ENCODE data around the gene PARP8. TPM values are rescaled to one million over a fixed set of nuclear protein-coding genes. Genes with fewer than 3 reads are reported as not detected.

PARP8 gene
- total RNA-seq, 1 experiment from 2014 or later = 1.0 TPM

- Histone ChIP-seq H3K27me3 (no peaks in the 10 kb centered on the region), H3K9me3 (replicated peaks) (no peaks in the 10 kb centered on the region), H3K27ac (no peak overlapping the region), H3K4me1 (no peaks in the 10 kb centered on the region), H3K4me3 (no peak overlapping the region), H3K36me3 (no peaks in the 10 kb centered on the region)
- no peak for DNase-seq
Observed at GRCh38 chr5:50855001-50855400, 188.6 kb downstream of the PARP8 start.

DNA sequence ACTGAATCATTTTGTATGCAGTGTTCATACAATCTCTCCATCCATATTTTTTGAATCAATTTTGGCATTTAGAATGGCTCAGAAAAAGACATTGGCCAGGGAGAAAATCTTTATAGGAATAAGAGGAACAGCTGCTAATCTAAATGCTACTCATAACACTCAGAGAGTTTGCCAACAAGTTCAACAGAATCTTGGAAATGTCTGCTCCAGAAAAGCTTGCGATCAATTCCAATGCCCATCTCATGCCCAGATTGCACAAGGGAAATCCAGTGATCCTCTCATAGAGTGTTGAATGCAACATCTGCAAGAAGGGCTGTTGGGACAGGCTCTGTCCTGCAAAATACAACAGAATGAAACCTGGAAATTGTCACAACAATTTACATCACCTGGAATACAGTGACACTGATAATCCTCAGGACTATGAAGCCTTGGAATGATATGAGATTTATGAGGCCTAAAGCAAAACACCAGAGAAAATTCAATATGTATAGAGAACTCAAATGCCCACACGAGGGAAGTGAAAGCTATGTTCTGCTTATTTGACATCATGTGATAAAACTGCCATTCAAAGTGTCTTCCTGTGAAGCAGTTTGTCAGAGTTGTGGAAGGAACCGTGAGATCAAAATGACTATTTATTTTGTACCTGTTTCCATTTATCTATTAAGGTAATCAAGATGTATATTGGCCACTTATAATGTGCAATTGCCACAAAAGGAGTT is 190.1 kb downstream of the PARP8 start:
- no peaks in the 10 kb centered on the region for H3K27me3 ChIP-seq
- H3K27ac ChIP-seq = no peak overlapping the region
- H3K36me3 ChIP-seq = no peaks in the 10 kb centered on the region
- no peaks in the 10 kb centered on the region for H3K4me1 ChIP-seq
- H3K4me3 ChIP-seq = no peak overlapping the region
- no peak for DNase-seq
- H3K9me3 ChIP-seq (replicated peaks) = no peaks in the 10 kb centered on the region

DNA sequence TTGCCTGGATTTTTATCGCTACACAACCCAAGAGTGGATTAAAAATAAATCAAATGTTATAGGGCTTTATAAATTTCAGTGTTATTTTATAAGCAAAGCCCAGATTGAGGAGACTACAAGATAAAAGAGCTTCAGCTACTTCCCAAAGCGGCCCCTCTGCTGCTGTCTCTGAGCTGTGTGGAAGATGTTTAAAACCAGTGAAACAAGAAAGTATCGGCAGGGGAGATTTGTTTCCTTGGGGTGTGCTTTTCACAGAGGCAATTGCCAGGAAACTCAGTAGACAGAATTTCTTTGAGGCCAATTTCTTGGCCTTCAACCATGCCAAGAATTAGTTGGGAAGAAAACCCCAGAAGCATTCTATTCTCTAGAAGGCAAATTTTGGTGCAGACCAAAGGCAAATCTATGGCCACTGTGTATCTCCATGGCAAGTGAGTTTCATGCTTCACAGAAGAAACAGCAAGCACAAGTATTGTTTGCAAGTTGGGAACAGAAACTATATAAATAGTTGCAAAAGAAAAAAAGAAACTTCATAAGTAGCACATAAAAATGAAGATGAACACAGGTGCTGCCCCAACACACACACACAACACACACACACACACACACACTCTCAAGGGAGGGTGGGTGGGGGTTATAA is 197.2 kb downstream of the PARP8 start:
- Histone ChIP-seq H3K36me3 (no peaks in the 10 kb centered on the region), H3K4me1 (no peaks in the 10 kb centered on the region), H3K9me3 (replicated peaks) (no peaks in the 10 kb centered on the region), H3K27ac (no peak overlapping the region), H3K4me3 (no peak overlapping the region), H3K27me3 (no peaks in the 10 kb centered on the region)
- DNase-seq = no peak

GRCh38 chr5:50864466-50864865 is 198.0 kb downstream of the PARP8 start:
- Histone ChIP-seq H3K36me3 (no peaks in the 10 kb centered on the region), H3K27me3 (no peaks in the 10 kb centered on the region; the same call in 1 of the 2 replicates), H3K9me3 (replicated peaks) (no peaks in the 10 kb centered on the region), H3K4me3 (no peak overlapping the region), H3K27ac (no peak overlapping the region), H3K4me1 (no peaks in the 10 kb centered on the region)
- DNase-seq = no peak

- H3K27ac ChIP-seq = no peak overlapping the region
- H3K4me1 ChIP-seq = no peaks in the 10 kb centered on the region
- peaks cover 4% of the 10 kb centered on the region for H3K27me3 ChIP-seq
- DNase-seq = no peak
- no peak overlapping the region for H3K4me3 ChIP-seq
- no peaks in the 10 kb centered on the region for H3K36me3 ChIP-seq
- no peaks in the 10 kb centered on the region for H3K9me3 ChIP-seq (replicated peaks)
Observed at GRCh38 chr5:50866415-50866814, 200.0 kb downstream of the PARP8 start.

- peaks cover 4% of the 10 kb centered on the region for H3K27me3 ChIP-seq
- no peaks in the 10 kb centered on the region for H3K4me1 ChIP-seq
- no peaks in the 10 kb centered on the region for H3K9me3 ChIP-seq (replicated peaks)
- DNase-seq = no peak
- no peaks in the 10 kb centered on the region for H3K36me3 ChIP-seq
- no peak overlapping the region for H3K27ac ChIP-seq
- H3K4me3 ChIP-seq = no peak overlapping the region
Observed at GRCh38 chr5:50867140-50867539, 200.7 kb downstream of the PARP8 start.

- Histone ChIP-seq H3K4me1 (no peaks in the 10 kb centered on the region), H3K36me3 (no peaks in the 10 kb centered on the region), H3K27me3 (peaks cover 4% of the 10 kb centered on the region), H3K9me3 (replicated peaks) (no peaks in the 10 kb centered on the region), H3K27ac (no peak overlapping the region), H3K4me3 (no peak overlapping the region)
- no peak for DNase-seq
Observed at GRCh38 chr5:50873595-50874277, 207.3 kb downstream of the PARP8 start.

GRCh38 chr5:50874306-50875001 is 208.0 kb downstream of the PARP8 start:
- no peak overlapping the region for H3K4me3 ChIP-seq
- peaks cover 4% of the 10 kb centered on the region for H3K27me3 ChIP-seq
- DNase-seq = no peak
- no peaks in the 10 kb centered on the region for H3K36me3 ChIP-seq
- no peaks in the 10 kb centered on the region for H3K4me1 ChIP-seq
- H3K27ac ChIP-seq = no peak overlapping the region
- H3K9me3 ChIP-seq (replicated peaks) = no peaks in the 10 kb centered on the region

DNA sequence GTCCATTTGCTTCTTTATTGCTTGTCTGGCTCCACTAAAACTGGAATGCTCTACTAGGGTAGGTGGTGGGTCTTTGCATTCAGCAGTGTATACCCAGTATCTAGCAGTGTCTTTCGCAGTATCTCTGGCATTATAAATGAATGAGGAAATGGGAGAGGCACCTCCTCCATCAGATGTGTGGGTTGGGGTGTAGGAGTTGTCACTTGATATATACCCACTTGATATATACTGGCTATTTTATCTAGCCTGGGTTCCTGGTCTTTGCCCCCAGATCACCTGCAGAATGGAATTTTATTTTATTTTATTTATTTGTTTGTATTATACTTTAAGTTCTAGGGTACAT is 208.5 kb downstream of the PARP8 start:
- H3K27me3 ChIP-seq = peaks cover 1% of the 10 kb centered on the region; the same call in 1 of the 2 replicates
- DNase-seq = no peak
- no peak overlapping the region for H3K4me3 ChIP-seq

GRCh38 chr5:50878470-50878869 is 212.0 kb downstream of the PARP8 start:
- no peaks in the 10 kb centered on the region for H3K36me3 ChIP-seq
- H3K4me3 ChIP-seq = no peak overlapping the region
- no peaks in the 10 kb centered on the region for H3K27me3 ChIP-seq
- no peaks in the 10 kb centered on the region for H3K4me1 ChIP-seq
- H3K9me3 ChIP-seq (replicated peaks) = no peaks in the 10 kb centered on the region
- no peak for DNase-seq
- no peak overlapping the region for H3K27ac ChIP-seq

More for the DNA sequence above, 208.5 kb downstream of the PARP8 start:
- Histone ChIP-seq H3K4me1 (no peaks in the 10 kb centered on the region), H3K9me3 (replicated peaks) (no peaks in the 10 kb centered on the region), H3K27ac (no peak overlapping the region), H3K36me3 (no peaks in the 10 kb centered on the region)

DNA sequence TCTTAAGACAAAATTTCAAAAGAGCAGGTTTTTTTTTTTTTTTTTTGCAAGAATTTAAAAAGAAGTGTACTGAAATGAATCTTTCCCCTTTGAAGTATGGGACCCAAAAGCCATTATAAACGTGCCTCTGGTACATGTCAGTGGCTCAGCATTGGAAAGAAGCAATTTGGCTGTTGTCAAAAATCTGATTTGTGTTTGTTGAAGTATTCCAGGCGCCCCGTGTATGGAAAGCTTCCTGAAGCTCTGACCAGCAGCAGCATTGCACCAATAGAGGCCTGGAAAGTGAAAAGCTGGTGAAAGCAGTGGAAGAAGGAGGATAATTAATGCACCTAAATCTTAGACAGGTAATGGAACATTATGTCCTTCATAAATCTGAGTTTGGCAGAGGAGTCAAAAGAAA is 215.0 kb downstream of the PARP8 start:
- DNase-seq = no peak
- H3K36me3 ChIP-seq = no peaks in the 10 kb centered on the region
- H3K27me3 ChIP-seq = no peaks in the 10 kb centered on the region
- no peak overlapping the region for H3K27ac ChIP-seq
- H3K4me3 ChIP-seq = no peak overlapping the region
- H3K9me3 ChIP-seq (replicated peaks) = no peaks in the 10 kb centered on the region
- H3K4me1 ChIP-seq = no peaks in the 10 kb centered on the region

DNA sequence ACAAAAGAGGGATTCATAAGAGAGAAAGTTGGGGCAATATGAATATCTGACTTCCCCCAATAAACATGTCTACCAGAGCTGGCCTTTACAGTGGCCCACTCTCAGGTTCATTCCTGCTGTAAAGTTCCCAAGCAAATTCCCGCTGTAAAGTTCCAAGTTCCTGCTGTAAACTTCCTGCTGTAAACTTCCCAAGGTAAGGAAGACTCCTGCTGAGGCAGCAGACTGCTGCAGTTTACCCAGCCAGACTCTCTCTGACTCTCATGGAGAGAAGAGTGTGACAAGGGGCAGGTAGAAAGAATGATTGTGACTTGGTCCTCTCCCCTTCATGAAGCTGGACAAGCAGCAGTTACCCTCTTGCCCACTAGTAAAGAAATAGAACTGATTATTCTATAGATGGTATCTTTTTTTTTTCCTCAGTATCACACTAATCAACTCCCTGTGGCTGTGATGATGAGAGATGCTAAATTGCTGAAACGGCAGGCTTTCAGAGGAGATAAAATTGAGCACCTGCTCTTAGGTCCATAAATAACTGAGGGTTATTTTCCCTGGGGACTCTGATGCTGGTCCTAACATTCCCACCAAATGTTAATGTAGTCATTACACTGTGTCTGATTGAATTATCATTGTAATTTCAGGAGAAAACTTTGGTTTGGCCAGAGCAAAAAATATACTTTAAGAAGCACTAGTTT is 220.4 kb downstream of the PARP8 start:
- H3K27ac ChIP-seq = no peak overlapping the region
- no peak overlapping the region for H3K4me3 ChIP-seq
- no peaks in the 10 kb centered on the region for H3K9me3 ChIP-seq (replicated peaks)
- no peaks in the 10 kb centered on the region for H3K4me1 ChIP-seq
- H3K27me3 ChIP-seq = no peaks in the 10 kb centered on the region
- H3K36me3 ChIP-seq = no peaks in the 10 kb centered on the region
- no peak for DNase-seq

DNA sequence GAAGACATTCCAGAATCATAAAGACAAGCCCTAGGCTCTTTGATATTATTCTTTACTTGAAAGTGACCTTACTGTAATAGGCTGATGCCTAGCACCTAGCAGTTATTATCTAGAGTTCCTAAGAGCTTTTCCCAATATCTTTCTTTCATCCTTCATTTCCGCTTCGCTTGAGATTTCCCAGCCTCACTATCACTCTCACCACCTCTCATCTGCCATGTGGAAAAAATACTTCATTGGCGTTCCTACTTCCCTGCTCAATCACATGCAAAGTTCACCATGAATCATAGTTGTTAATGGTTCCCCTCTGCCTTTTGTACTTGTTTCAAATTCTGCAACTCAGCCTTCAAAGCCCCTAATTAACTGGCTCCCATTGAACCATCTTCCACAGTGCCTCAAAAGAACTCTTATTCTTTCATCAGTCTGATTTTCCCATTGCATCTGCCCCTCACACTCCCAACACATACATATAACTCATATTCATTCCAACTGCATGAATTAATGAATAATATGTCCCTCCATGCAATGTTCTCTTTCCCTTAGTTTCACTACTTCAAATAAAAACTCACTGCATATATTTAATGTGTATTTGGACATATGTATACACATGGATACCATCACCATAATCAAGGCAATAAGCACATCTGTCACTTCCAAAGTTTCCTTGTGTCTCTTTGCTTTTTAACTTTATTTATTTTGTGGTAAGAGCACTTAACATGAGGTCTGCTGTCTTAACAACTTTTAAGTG is 221.6 kb downstream of the PARP8 start:
- DNase-seq = no peak
- Histone ChIP-seq H3K36me3 (no peaks in the 10 kb centered on the region), H3K27ac (no peak overlapping the region), H3K27me3 (no peaks in the 10 kb centered on the region), H3K9me3 (replicated peaks) (no peaks in the 10 kb centered on the region), H3K4me1 (no peaks in the 10 kb centered on the region), H3K4me3 (no peak overlapping the region)

DNA sequence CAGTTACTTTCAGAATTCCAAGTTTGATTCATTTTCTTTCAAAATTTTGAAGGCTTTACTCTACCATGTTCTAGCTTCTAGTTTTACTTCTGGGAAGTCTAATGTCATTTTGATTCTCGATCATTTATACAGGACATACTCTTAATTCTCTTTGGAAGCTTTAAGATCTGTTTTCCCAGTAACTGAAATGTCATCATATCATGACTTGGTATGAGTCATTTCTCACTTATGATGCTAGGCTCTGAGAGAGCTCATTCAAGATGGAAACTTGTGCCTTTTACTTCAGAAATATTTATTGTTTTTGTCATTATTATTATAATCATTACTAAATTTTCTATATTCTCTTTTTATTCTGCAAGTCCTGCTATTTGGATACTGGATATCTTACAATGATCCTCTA is 222.3 kb downstream of the PARP8 start:
- DNase-seq = no peak
- Histone ChIP-seq H3K27ac (no peak overlapping the region), H3K9me3 (replicated peaks) (no peaks in the 10 kb centered on the region), H3K36me3 (no peaks in the 10 kb centered on the region), H3K27me3 (no peaks in the 10 kb centered on the region), H3K4me1 (no peaks in the 10 kb centered on the region), H3K4me3 (no peak overlapping the region)
